DND-41 (cell line): Measurements from ENCODE around the gene SUPT20H.

ENCODE experiments used
- ATAC-seq: fragments of 200-7000 bp; cut with Tn5 transposase; 3 replicates; pipeline ENCODE4 v1.9.1; 2021; ENCODE audit warnings: low read depth; ENCODE audit not compliant: insufficient read depth
- DNase-seq: peaks from one replicate; pipeline ENCODE4 v3.0.0-alpha.2; 2020
- H2AFZ ChIP-seq: 2 replicates; pipeline ENCODE4 v1.6.0; 2012; ENCODE audit warnings: low read depth, low read length
- H3K27ac ChIP-seq: 2 replicates; pipeline ENCODE4 v1.5.1; 2012; ENCODE audit warnings: low read length, inconsistent platforms
- H3K27me3 ChIP-seq: fragments of 200-600 bp; sonication (generic); 2 replicates; pipeline ENCODE4 v1.6.0; 2012; ENCODE audit warnings: low read length, mild to moderate bottlenecking, inconsistent platforms; ENCODE audit not compliant: insufficient read depth, poor library complexity
- H3K36me3 ChIP-seq: 2 replicates; pipeline ENCODE4 v1.5.1; 2012; ENCODE audit warnings: low read length, inconsistent platforms; ENCODE audit not compliant: insufficient read depth
- H3K4me1 ChIP-seq: 2 replicates; pipeline ENCODE4 v1.5.1; 2012; ENCODE audit warnings: mild to moderate bottlenecking, low read length; ENCODE audit not compliant: insufficient read depth
- H3K4me2 ChIP-seq: 2 replicates; pipeline ENCODE4 v1.6.0; 2012; ENCODE audit warnings: mild to moderate bottlenecking, moderate library complexity, low read length, inconsistent platforms; ENCODE audit not compliant: insufficient read depth
- H3K4me3 ChIP-seq, 2 experiments: fragments of 200-600 bp in 1 of 2; shearing (Covaris generic) in 1 of 2; 2 replicates each; pipeline ENCODE4 v1.5.1; 2012 to 2016; ENCODE audit warnings: inconsistent platforms in 2 of 2, low read length in 2 of 2, mild to moderate bottlenecking in 2 of 2, low read depth in 1 of 2, moderate library complexity in 1 of 2
- H3K79me2 ChIP-seq: 2 replicates; pipeline ENCODE4 v1.6.0; 2012; ENCODE audit warnings: low read length, inconsistent platforms; ENCODE audit not compliant: insufficient read depth
- H3K9ac ChIP-seq: 2 replicates; pipeline ENCODE4 v1.6.0; 2012; ENCODE audit warnings: low read depth, mild to moderate bottlenecking, inconsistent platforms, low read length, moderate library complexity
- H3K9me3 ChIP-seq: 2 replicates; pipeline ENCODE4 v1.5.1; 2012; ENCODE audit warnings: low read length, moderate library complexity, mild to moderate bottlenecking, inconsistent platforms; ENCODE audit not compliant: insufficient read depth, severe bottlenecking
- H4K20me1 ChIP-seq: 2 replicates; pipeline ENCODE4 v1.6.0; 2012; ENCODE audit warnings: low read length; ENCODE audit not compliant: insufficient read depth
- CTCF ChIP-seq: IDR thresholded peaks from 2 replicates; pipeline ENCODE4 v1.5.1; 2012; ENCODE audit warnings: borderline replicate concordance, low read length, moderate library complexity, mild to moderate bottlenecking; ENCODE audit not compliant: poor library complexity, severe bottlenecking; ENCODE audit errors: extremely low read depth
- EZH2 ChIP-seq: IDR thresholded peaks from 3 replicates; pipeline ENCODE4 v1.6.1; 2012; ENCODE audit warnings: borderline replicate concordance, low read depth, mild to moderate bottlenecking, moderate library complexity, low read length, inconsistent platforms; ENCODE audit not compliant: severe bottlenecking

The SUPT20H gene

GRCh38 chr13:37014609-37015008 is 44.9 kb downstream of the SUPT20H start:
- Histone ChIP-seq H2AFZ (no peak overlapping the region), H3K9ac (no peak overlapping the region), H4K20me1 (no peaks in the 10 kb centered on the region), H3K9me3 (no peaks in the 10 kb centered on the region), H3K27ac (no peak overlapping the region), H3K36me3 (peaks cover 78% of the 10 kb centered on the region), H3K4me1 (no peaks in the 10 kb centered on the region), H3K27me3 (no peaks in the 10 kb centered on the region), H3K4me3 (no peak overlapping the region), H3K79me2 (no peaks in the 10 kb centered on the region), H3K4me2 (no peak overlapping the region)
- DNase-seq (no peak), ATAC-seq (no peak)
- TF ChIP-seq CTCF (no peak), EZH2 (no peak)

DNA sequence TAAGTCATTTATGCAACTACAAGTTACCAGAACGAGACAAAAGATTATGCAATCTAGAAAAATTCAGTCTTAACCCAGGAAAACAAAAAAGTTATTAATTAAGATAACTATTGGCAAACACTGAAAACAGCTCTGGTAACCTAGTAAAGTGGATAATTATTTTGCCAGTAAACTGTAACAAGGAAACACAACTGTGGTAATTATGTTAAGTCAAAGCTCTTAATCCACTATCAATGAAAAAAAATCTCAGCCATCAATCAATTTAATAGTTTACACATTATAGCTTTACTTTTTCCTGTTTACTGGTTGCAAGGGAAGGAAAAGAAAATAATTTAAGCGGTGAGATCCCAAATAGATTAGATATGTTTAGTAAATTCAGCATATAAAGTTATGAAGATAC is 47.7 kb downstream of the SUPT20H start:
- no peak overlapping the region for H3K4me2 ChIP-seq
- H3K9me3 ChIP-seq: no peaks in the 10 kb centered on the region
- peaks cover 84% of the 10 kb centered on the region for H3K36me3 ChIP-seq
- ATAC-seq (no peak), DNase-seq (no peak)
- H3K4me3 ChIP-seq: no peak overlapping the region
- TF ChIP-seq CTCF (no peak), EZH2 (no peak)
- no peaks in the 10 kb centered on the region for H3K27me3 ChIP-seq
- H3K79me2 ChIP-seq: 0 out of 2 replicates have a peak, but pooled peaks cover 5% of the 10 kb centered on the region
- no peaks in the 10 kb centered on the region; the same call in 1 of the 2 replicates for H3K4me1 ChIP-seq
- no peaks in the 10 kb centered on the region; the same call in 1 of the 2 replicates for H4K20me1 ChIP-seq
- H2AFZ ChIP-seq: no peak overlapping the region
- H3K27ac ChIP-seq: no peak overlapping the region; the same call in 1 of the 2 replicates
- no peak overlapping the region for H3K9ac ChIP-seq

DNA sequence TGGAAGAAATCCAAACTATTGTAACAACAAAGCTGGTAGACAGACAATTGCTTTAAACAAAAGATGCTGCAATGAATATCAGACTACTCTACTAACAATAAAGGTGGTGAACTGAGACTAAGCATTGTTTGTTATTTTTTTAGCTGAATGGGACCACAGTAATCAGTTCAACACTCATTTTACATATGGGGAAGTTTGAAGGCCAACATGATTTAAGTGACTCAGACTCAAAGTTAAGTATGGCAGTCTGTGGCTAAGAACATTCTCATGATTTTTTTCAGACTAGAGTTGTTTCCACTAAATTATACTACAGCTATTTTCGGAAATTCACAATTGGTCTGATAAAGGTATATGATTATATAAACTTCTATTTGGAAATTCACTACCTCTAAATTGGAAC is 48.5 kb downstream of the SUPT20H start:
- H3K27me3 ChIP-seq: no peaks in the 10 kb centered on the region
- H3K4me2 ChIP-seq: no peak overlapping the region
- no peaks in the 10 kb centered on the region; the same call in 1 of the 2 replicates for H4K20me1 ChIP-seq
- no peak overlapping the region for H3K4me3 ChIP-seq
- DNase-seq (no peak), ATAC-seq (no peak)
- no peak for TF ChIP-seq CTCF
- no peak for TF ChIP-seq EZH2
- H3K9me3 ChIP-seq: no peaks in the 10 kb centered on the region
- peaks cover 86% of the 10 kb centered on the region for H3K36me3 ChIP-seq
- H3K9ac ChIP-seq: no peak overlapping the region
- 0 out of 2 replicates have a peak, but pooled peaks cover 5% of the 10 kb centered on the region for H3K79me2 ChIP-seq
- H3K4me1 ChIP-seq: no peaks in the 10 kb centered on the region; the same call in 1 of the 2 replicates
- H2AFZ ChIP-seq: no peak overlapping the region
- no peak overlapping the region for H3K27ac ChIP-seq

DNA sequence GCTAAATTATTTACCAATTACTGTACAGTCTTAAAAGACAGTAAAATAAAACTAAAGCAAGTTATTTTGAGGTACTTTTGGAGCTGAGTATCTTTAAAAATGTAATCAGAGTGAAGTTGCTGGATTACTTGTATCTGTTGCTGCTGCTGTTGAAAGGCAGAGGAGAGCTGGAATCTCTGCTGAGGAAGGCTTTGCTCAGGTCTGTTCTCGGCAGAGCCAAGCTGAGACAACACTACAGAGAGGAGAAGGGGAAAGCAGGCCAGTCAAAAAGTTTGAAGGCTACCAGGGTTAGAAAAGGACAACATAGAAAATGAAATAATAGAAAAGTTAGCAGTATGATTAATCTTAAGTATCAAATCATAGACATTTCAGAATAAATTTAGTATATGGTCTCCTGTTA is 49.1 kb downstream of the SUPT20H start:
- Histone ChIP-seq H3K4me1 (no peaks in the 10 kb centered on the region; the same call in 1 of the 2 replicates), H3K4me3 (no peak overlapping the region), H3K27me3 (no peaks in the 10 kb centered on the region), H3K36me3 (peaks cover 86% of the 10 kb centered on the region), H2AFZ (no peak overlapping the region), H4K20me1 (no peaks in the 10 kb centered on the region; the same call in 1 of the 2 replicates), H3K9ac (no peak overlapping the region), H3K27ac (no peak overlapping the region), H3K9me3 (no peaks in the 10 kb centered on the region), H3K79me2 (peaks cover 5% of the 10 kb centered on the region; the same call in 1 of the 2 replicates), H3K4me2 (no peak overlapping the region)
- ATAC-seq (peak; percentile 47; the same call in 2 of the 3 replicates), DNase-seq (no peak)
- TF ChIP-seq EZH2: no peak
- no peak for TF ChIP-seq CTCF
